ENCODE results near the gene DHX15.

Gene DHX15

DNA sequence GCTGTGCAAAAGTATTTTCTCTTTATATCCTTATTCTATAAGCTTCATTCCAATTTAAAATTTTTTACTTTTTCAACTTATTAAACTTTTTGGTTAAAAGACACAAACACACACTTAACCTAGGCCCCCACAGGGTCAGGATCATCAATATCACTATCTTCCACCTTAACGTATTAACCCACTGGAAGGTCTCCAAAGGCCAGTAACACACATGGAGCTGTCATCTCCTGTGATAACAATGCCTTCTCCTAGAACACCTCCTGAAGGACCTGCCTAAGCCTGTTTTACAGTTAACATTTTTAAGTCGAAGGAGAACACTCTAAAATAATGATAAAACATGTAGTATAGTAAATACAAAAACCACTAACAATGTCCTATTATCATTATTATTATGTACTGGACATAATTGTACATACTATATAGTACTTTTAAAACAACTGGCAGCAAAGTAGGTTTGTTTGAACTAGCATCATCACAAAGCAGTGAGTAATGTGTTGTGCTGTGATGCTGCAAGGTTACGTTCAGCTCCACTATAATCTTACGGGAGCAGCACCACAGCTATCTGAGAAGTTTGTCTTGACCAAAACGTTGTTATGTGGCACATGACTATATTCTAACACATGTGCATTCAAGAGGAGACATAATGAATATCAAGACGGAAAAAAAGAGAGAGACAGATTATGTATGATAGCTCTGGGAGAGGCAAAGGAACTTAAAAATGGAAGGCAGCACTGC lies 33.7 kb downstream of the DHX15 start:
- TF ChIP-seq, protein P1, sequence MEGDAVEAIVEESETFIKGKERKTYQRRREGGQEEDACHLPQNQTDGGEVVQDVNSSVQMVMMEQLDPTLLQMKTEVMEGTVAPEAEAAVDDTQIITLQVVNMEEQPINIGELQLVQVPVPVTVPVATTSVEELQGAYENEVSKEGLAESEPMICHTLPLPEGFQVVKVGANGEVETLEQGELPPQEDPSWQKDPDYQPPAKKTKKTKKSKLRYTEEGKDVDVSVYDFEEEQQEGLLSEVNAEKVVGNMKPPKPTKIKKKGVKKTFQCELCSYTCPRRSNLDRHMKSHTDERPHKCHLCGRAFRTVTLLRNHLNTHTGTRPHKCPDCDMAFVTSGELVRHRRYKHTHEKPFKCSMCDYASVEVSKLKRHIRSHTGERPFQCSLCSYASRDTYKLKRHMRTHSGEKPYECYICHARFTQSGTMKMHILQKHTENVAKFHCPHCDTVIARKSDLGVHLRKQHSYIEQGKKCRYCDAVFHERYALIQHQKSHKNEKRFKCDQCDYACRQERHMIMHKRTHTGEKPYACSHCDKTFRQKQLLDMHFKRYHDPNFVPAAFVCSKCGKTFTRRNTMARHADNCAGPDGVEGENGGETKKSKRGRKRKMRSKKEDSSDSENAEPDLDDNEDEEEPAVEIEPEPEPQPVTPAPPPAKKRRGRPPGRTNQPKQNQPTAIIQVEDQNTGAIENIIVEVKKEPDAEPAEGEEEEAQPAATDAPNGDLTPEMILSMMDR (IDR thresholded peaks at IDR 0.05; ENCODE audit: insufficient read depth, low read depth, low read length, missing control alignments): no peak
- DNase-seq (ENCODE audit: low read depth): peak; percentile 17
- no peak overlapping the region for H3K4me3 ChIP-seq (ENCODE audit: low read length)

DNA sequence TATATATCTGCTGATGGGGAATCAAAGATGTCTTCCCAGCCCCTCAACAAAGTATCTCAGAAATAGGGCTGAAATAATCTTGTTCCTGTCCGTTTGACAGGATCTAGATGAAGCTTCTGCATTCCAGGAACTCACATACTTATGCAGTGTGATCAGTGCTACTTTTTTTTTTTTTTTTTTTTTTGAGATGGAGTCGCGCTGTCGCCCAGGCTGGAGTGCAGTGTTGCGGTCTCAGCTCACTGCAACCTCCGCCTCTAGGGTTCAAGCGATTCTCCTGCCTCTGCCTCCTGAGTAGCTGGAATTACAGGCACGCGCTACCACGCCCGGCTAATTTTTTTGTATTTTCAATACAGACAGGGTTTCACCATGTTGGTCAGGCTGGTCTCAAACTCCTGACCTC lies 36.4 kb downstream of the DHX15 start:
- no peak for DNase-seq (ENCODE audit: low read depth)
- H3K4me3 ChIP-seq (ENCODE audit: low read length): no peak overlapping the region
- TF ChIP-seq, protein P1 (IDR thresholded peaks at IDR 0.05; ENCODE audit: insufficient read depth, low read depth, low read length, missing control alignments): no peak

DNA sequence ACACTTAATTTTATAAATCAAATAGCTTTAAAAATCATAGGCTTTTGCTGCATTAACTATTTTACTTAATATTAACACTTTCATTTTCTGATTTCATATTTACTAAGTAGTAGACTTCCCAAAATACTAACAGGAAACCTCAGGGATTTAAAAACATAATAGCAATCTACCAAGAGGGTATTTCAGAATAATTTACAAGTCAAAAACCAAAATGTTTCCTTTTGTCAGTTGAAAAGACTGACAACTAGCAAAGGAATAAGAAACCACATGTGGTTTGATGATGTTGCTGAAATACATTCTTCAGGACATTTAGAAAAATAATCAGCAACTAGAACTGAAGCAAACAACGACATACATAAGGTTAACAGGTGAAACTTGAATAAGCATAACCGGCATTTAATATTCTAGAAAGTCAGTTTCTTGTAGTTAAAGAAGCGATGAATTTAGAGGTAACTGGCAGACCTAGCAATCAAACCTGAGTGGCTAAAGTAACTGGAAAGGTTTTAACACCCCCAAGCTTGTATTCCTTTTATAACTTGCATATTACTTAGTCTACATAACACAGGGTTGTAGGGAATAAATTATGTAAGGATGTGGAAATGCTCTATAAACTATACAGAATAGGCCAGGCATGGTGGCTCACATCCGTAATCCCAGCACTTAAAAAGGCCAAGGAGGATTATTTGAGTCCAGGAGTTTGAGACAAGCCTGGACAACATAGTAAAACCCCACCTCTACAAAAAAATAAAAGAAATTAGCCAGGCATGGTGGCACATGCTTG lies 40.0 kb downstream of the DHX15 start:
- no peak for DNase-seq (ENCODE audit: low read depth)
- TF ChIP-seq, protein P1 (IDR thresholded peaks at IDR 0.05; ENCODE audit: insufficient read depth, low read depth, low read length, missing control alignments): no peak
- H3K4me3 ChIP-seq (ENCODE audit: low read length): no peak overlapping the region

DNA sequence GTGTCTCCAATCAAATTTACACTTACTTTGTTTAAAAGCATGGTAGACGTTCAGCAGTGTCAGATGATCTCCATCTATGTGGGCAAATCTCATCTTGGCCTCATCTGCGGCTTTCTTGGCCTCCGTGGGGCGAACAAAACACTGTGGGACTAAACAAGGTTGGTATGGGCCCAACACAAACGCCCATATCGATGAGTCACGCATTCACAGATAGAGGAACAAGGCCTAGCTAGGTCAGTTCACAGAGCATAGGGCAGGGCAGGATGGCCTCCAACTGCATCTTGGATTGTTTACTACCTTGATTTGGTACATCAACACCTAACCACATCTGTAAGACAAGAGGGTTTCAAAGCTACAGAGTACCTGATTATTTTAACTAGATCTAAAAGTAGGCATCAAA lies 47.3 kb downstream of the DHX15 start:
- H3K4me3 ChIP-seq (ENCODE audit: low read length): no peak overlapping the region
- no peak for DNase-seq (ENCODE audit: low read depth)
- TF ChIP-seq, protein P1 (IDR thresholded peaks at IDR 0.05; ENCODE audit: insufficient read depth, low read depth, low read length, missing control alignments): no peak

DNA sequence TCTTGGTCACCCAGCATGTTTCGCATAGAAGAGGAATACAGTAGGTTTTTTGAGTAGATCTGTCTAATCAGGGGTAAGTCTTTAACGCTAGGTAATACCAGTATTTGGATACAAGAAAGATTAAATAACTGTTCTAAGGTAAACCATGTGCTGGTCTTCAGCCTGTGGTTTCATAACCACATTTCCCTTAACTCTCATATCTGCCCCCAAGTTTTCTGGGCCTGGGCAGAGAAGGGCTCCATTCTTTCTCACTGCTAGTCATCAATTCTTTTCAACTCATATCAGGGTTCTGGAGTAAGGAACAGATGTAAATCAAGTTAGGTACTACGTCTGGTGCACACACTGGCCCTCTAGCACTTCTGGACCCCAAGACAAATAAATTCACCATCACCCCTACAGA lies 49.0 kb downstream of the DHX15 start:
- no peak for DNase-seq (ENCODE audit: low read depth)
- no peak overlapping the region for H3K4me3 ChIP-seq (ENCODE audit: low read length)
- TF ChIP-seq, protein P1 (IDR thresholded peaks at IDR 0.05; ENCODE audit: insufficient read depth, low read depth, low read length, missing control alignments): no peak

DNA sequence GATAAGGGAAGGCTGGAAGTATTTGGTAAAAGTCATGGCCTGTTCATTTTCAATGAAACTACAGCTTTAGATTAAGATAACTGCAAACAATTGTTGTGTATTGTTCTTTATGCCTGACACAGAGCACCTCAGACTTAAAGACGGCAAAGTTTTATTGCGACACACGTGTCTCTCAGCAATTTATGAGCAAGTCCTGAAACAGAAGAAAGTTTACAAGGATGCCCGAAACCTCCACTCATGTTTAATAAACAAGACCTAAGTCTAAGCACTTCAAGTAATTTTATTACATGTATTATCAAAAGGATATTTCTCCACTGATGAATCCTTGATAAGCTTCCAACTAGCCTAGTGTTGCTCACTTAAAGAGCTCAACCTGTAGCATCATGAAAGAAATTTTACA lies 51.0 kb downstream of the DHX15 start:
- DNase-seq (ENCODE audit: low read depth): peak; percentile 30
- no peak overlapping the region for H3K4me3 ChIP-seq (ENCODE audit: low read length)
- TF ChIP-seq, protein P1 (IDR thresholded peaks at IDR 0.05; ENCODE audit: insufficient read depth, low read depth, low read length, missing control alignments): no peak
